AG20443 (cell line): Measurements from ENCODE around the gene NDUFB4.

Experiments
- DNase-seq: peaks from one replicate; pipeline ENCODE4 v3.0.0; 2012; ENCODE audit warnings: low spot score, mixed read lengths

NDUFB4 gene

DNA sequence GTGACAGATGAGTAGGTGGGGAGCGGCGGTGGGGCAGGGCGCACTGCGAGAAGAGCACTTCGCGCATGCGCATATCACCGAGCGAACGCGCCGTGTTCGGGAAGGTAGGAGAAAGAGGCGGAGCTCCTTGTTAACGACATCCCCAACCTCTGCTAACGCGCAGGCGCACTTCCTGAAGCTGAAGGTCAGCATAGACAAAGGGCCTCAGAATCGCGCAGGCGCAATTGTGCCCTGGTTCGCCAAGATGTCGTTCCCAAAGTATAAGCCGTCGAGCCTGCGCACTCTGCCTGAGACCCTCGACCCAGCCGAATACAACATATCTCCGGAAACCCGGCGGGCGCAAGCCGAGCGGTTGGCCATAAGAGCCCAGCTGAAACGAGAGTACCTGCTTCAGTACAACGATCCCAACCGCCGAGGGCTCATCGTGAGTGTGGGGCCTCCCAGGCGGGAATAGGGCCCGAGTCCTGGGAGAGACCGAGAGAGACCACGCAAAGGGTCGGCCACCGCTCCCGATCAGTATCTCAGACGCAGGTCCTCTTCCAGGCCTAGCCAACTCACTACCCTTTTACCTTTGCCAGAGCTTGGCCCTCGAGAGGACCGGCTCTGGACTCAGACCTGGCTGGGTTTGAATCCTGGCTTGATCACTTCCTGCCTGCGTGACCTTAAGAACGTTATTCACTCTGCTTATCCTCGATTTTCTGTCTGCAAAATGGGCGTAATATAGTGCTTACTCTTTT, at the start of gene NDUFB4:
TSS of gene NDUFB4 (plus strand) at position 221 of the 737 bp plus-strand sequence. CDS start at position 245, 24 bp downstream.
- DNase-seq = peak; percentile 100

DNA sequence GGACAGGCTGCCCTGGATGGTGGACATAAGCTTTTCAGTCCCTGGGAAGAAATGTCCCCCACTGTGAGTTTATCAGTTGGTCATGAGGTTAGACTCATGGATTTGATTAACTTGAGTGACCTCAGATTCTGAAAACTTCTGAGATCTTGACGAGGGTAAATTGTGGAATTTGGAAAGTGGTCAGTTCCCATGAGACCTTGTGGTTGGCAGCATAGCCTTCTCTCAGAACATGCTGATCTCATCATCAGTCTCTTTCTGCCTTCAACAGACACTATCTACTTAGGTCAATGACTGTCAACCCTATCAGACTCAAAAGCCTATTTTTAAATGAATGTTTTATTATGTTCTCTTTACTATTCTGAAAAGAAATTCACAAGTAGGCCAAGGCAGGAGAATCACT, 45.6 kb upstream of the NDUFB4 start:
- DNase-seq = peak; percentile 43

DNA sequence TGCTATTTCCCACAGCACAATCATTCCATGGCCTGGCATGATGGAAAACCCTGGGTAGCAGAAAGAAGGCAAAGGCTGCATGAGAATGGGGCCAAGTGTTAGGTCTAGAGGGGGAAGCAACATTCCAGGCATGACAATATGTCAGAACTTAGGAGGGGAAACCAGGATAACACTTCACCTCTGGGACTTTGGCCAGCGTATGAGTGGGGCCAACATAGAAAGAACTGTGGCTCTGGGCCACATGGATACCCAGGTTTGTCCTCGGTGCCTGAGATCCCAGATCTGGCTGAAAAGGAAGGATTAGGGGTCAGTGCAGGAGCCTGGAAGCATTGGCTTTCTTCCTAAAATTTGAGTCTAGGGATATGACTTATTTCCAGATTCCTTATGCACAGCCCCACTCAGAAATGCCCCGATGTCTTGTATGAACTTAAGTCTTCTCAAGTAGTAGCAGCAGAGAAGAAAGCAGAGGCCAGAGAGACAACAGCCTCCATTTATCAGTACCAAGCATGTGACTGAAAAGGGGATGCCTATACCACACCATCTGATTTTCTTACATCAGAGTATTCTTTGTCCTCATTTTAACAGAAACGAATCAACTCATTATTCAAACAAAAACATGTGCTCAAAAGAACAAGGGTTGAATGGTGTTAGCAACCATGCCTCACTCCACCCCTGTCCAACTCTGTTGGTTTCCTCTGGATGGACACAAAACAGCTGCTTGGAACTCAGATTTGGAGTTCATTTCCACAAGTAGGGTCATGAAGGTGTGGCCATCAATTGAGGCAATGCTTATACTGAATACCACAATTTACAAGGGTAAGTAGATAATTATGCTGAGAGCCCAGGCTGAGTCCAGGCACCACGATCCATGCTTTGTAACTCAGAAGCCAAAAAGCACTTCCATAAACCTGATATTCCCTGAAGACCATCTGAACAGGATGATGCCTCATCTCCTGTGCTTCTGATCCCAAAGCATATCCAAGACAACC, 43.7 kb upstream of the NDUFB4 start:
- no peak for DNase-seq

DNA sequence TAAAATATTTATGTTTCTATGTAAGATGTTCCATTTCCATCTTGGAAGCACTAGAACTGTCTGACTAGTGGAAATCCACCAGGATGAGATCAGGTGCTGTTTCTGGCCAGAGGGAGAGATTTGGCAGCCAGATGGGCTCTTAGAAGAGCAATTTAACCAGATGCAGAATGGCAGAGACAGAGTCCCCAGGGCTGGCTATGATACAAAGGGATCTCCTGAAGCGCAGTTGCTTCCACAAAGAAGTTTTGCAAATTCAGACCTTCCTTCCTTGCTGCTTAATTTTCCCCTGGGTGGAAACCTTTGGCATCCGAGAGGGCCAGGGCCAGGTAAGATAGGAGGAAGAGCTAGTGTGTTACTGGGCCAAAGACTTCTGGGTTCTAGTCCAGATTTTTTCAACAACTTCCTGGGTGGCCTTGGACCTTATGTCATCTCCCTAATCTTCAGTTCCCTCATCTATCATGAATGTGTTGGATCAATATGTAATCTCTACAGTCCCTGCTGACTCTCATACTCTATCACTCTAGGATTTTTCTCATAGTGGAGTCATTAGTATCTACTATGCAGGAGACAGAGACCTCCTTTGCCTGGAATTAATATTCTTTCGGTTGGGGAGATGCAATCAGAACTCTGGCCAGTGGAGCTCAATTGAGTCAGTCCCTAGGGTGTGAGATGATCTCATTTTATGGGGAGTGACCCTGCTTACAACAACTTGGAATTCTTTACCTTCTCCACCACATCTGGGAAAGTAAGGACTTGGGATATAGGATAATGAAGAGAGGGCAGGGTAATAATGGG, 41.1 kb upstream of the NDUFB4 start:
- peak; percentile 60 for DNase-seq

DNA sequence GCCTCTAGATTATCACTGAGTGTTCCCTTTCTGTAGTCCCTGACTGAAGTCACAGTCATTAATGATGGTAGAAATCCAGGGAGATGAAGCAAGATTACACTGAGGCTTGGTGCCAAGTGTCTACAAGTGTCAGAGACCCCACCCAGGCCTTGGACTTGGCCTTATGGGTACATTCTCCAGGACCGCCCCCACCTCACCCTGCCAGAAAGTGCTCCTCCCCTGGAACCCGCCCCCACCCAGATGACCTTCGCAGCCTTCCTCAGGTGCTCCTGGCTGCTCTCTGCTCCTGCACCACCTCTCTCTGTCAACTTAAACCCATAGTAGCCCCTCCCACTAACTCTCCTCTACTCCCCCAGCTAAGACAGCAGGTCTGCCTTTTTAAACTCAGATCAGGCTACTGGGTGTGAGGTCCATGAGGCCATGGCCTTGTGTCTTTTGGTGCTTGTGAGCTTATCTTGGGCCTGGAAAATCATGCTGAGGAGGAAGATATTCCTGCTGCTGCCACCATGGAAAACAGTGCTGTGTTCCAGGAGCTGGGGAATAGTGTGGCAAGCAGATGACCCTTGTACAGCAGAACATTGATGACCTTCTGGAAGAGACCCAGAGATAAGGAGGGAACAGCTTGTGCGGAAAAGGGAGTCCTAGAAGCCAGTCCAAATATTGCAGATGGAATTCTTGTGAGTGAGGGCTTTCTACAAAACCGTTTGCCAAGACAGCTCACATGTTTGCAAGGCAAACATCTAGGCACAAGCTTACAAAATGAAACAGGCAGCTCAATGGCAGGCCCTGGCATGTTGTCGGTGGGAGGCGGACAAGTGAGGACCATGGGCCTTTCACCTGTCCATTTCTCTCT, 40.3 kb upstream of the NDUFB4 start:
- no peak for DNase-seq

DNA sequence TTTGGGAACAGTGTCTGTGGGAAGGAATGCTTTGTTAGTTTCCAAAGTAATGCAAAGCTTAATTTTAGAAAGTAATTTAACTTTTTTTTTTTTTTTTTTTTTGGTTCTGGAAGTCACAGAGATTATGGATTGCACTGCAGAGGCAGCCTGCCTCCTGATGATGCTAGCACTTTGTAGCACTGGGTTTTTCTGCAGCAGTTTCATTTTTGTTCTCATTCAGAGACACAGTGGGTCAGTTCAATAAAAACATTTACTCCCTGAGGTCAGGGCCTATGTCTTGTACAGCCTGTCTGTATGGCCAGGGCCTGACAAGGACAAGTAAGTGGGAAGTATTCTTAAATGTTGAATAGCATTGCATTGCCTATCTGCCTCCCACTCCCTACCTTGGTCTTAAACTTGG, 39.0 kb upstream of the NDUFB4 start:
- no peak for DNase-seq

DNA sequence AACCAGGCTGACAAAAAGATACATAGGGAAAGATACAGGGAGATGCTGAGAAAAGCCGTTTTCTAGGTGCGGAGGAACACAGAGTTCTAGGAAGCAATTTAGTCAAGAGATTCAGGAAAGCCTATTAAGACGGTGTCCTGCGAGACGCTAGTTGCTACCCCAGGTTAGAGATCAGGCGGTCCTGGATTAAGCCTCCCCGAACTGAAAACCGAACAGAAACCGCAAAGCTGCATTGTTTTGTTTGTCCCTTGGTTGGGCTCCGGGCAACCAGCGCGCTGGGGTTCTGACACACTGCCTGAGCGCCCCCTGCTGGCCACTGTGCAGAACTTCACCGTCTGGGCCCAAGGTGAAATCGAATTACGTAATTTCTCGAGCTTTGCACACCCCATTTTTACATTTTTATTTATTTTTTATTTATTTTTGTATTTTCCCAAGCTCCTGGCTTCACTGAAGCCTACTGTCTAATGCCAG, 37.3 kb upstream of the NDUFB4 start:
- peak; percentile 91 for DNase-seq

DNA sequence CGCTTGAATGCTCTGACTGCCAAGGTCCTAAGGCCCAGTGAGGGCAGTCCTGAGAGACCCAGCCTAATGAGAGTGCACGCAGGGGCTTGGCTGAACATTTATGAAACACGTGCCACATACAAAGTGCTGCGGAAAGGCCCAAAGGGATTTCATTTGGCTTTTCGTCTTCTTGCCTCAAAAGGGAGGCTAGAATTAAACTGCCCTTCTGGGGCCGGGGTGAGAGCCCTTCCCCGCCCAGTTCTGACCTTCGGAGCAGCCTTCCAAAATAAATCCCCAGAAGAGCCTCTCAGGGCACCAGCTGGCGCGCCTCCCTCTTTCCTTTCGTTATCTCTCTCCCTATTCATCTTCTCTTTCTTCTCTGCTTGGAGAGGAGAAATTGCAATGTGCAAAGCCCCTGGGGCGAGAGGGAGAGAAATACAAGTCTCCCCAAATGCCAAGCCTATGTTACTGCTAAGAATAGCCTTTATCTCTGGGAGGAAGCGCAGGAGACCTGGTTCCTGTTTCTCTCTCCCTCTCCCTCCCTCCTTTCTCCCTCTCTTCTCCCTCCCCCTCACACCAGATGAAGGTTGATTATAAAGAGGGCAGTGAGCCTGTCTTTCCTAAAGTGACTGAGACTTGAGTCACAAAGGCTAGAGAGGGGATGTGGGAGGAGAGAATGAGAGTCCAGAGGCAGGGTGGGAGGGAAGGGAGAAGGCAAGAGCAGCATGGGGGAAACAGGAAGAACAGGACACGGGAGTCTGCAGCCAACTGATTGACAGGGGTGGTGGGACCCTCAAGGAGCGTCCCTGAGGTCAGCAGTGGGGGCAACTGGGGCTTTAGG, 36.7 kb upstream of the NDUFB4 start:
- peak; percentile 45 for DNase-seq

DNA sequence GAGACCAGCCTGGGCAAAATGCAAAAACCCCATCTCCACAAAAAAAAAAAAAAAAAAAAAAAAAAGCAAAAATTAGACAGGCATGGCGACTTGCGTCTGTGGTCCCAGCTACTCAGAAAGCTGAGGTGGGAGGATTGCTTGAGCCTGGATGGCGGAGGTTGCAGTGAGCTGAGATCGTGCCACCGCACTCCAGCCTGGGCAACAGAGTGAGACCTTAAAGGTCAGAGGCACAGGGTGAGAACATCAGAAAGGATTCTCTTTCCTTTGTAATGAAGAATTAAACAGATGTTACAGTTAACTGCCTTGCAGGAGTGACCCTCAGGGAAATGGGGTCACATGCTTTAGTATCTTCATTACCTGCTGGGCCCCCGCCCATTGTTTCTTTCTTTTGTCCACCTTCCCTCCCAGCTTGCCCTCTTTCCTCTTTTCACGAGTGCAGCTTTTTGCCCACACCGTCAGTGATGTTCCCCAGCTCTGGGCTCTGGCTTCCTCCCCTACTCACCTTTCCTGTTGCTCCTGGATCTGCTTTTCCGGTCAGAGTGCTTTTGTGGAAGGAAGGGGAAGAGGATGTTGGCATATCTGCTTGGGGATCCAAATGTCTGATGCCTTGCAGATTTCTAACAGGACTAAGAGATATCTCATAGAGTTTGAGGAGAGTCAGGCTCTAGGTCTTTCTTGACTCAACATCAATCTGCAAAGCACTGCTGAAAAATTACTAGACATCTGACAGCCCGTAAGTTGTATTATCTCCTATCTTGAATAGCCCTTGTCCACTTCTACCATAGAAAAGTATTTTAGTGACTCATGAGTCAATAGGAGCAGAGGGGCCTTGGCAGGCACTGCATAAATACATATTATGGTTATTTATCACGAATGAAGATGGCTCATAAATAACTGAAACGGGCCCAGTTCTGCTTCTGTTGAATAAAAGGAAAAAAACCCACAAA, 35.6 kb upstream of the NDUFB4 start:
- DNase-seq = no peak

DNA sequence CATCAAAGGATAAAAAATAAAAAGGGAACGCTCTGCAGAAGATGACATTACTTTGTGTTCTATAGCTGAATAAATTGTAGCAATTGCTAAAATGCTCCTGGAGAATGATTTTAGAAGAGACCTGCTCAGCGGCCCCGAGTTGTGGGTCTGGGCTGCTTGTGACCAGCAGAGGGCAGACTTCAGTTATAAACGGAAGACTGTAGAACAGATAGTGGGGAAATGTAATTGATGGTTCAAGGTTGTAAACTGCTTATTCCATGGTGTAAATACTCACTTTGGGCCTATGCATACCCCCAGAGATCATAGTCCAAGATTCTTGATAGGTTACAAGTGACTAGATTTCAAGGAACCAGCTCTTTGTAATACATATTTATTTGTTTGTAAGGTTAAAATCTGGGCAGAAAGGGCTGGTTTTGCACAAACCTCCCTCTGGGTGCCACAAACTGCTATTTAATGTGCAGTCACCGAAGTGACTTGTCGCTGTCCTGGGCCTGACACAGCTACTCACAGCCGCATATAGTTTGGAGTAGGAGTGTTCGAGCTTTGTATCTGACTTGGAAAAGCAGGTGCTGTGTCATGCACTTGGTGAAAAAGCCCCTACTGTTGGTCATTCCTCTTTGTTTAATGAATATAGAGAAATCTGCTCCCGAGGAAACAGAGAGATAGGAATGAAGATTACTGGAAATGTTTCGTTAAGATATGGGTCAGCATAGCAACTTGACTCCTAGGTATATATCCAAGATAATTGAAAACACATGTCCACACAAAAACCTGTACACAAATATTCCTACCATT, 34.7 kb upstream of the NDUFB4 start:
- DNase-seq = peak; percentile 61

DNA sequence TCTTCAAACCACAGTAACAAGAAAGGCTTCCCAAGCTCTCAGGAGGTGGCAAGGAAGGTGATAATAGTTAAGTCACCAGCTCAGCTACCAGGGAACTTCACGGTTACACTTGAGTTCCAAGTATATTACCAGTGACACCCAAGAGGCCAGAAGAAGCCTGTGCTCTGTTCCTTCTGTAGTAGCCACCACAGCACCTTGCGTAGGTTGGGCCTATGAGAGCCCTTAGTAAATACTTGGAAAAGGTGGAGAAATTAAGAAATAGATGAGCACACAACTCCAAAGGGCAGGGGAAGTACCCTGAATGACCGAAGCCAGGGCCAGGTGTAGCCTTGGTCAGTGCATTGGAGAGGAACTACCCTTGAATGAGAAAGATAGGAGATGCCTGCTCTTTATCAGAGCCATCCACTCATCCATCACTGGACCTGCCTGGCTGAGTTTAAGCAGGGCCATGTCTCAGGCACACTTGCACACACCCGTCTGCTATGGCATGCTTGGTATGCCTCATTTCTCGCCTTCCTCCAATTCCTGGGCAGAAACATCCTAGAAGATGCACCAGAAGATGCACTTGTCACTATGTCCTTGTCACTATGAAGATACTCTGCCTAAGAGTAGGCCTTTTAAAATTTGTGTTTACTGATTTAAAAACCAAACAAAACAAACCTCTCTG, 32.6 kb upstream of the NDUFB4 start:
- DNase-seq = no peak

DNA sequence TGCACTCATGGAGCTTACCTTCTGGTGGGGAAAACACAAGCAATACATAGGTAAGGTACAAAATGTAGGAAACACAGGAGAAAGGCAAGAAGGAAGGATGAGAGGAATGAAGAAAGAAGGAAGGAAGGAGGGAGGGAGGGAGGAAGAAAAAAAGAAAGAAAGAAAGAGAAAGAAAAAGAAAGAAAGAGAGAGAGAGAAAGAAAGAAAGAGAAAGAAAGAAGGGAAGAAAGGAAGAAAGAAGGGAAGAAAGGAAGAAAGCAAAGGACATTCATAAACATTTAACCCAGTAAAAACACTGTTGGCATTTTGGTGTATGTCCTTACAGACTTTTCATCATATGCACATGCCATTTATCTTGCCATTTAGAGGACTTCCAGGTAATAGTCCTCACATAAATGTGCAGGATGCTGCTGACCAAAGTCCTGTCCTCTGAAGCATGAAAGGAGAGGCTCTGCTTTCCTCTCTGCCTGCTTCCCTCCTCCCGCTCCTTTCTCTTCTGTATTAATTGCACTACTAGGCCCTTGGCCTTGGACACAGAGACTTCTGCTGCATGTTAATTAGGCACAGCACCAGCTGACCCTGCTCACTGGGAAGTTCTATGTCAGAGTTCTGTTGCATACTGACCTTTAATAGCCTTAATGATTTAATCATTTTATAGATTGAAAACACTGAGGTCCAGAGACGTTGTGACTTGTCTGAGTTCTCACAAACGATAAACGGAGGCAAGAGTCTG, 29.7 kb upstream of the NDUFB4 start:
- DNase-seq = no peak

DNA sequence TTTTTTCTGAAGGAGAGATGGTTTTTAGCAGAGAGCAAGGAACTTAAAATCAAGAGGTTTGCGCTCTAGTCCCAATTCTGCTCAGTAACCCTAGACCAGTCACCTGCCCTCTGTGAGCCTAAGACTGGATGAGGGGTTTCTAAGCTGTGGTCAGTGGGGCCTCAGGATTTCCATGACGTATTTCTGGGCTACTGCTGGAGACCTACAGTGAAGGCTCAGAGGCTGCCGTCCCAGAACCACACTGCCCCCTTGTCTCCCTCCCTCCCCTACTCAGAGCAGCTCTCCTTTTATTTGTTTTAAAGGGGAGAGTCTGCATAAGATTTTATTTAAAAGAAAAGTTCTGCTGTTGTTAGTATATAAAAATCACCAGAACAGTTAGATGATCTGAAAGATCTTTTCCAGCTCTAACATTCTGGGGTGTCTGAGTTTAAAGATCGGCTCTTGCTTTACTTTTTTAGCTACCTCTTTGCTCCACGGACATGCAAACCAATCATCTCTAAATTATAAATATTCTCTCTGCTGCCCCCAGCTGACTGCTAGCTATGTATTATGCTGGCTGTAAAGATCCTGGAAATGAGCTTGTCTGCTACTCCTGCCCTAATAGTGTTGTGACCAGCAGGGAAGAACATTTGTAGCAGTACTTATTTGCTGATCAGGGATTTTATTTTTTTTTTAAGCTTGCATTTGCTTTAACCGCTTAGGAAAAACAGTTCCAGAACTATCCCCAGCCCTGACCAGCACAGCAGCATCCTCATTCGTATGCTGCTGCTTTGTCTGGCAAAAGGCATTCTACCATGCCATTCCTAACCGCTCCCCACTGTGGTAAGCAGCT, 28.6 kb upstream of the NDUFB4 start:
- peak; percentile 50 for DNase-seq

DNA sequence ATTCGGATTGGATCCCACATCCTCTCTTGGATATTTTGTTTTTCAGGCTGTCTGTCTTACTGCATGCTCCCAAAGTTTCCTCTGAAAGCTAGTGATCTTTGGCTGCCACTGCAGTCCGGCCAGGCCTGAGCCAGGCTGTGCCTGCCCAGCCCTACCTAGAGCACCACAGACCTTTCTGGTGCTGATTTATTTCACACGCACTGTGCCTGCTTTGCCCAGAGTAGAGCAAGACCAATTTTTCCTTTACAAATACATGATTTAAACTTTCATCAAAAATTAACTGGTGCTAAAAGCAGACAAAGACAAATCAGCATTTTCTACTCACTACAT, 28.0 kb upstream of the NDUFB4 start:
- no peak for DNase-seq

DNA sequence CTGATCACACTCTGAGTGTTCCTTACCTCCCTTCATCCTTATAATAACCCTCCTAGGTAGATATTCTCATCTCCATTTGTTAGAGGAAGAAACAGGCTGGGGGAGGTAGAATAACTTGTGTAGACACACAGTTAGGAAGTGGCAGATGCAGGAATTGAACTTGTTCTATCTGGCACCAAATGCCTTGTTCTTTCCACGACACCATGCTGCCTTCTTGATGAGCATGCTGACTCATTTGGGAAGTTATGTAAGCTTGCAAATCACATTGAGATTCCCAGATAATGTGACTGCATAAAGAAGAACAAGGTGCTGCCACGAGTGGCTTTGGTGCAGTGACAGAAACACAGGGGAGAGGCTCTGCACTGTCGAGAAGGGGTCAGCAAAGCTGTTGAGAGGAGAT, 27.5 kb upstream of the NDUFB4 start:
- DNase-seq = no peak
